Inflammatory macrophage treated with lipopolysaccharide for 4 hours (primary cell): ENCODE results near the gene PGLYRP2.

Experiments
- DNase-seq: peaks from one replicate; pipeline ENCODE4 v3.0.0-alpha.2; 2020

PGLYRP2 gene

DNA sequence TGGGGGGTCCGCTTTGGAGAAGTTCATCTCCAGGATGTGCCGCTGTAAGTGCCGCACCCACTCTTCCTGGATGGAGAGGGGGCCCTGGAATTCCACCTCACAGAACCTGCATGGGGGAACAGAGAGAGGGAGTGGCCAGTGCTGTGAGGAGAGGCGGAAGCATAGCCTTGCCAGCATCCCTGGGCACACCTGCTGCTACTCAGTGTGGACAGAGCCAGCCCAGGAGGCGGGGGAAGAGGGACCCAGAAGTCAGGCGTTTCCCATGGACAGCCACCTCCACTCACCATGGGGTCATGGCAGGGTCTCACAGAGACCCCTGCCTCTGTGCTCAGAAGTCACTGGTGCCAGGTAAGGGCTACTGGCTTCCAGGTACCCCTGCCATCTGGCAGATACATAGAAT lies 56.2 kb downstream of the PGLYRP2 start:
- no peak for DNase-seq

- DNase-seq = no peak
Observed at GRCh38 chr19:15422296-15423075, 56.8 kb downstream of the PGLYRP2 start.

DNA sequence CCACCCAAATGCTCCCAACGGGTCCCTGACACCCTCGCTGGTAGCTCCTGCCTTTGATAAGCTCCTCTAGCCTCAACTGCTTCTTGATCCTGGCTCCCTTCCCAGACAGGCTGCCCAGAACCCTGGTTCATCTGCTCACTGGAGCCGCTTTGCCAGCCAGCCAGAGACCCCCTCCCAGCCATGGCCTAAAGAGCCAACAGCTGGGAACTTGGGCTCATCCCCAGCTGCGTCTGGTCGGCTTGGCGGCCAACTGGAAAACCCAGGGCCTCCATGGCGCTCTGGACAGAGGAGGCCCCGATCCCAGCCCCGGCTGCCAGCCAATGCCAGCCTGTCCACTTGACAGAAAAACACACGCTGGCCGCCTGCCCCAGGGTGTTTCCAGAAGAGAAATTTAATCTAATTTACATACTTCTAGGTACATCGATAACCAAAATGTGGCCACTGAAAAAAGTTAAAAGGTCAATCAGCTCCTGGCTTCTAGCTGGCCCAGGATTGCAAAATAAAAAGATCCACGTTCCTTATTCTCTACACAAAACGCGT lies 57.5 kb downstream of the PGLYRP2 start:
- no peak for DNase-seq

- no peak for DNase-seq
Observed at GRCh38 chr19:15421136-15421695, 58.1 kb downstream of the PGLYRP2 start.

DNA sequence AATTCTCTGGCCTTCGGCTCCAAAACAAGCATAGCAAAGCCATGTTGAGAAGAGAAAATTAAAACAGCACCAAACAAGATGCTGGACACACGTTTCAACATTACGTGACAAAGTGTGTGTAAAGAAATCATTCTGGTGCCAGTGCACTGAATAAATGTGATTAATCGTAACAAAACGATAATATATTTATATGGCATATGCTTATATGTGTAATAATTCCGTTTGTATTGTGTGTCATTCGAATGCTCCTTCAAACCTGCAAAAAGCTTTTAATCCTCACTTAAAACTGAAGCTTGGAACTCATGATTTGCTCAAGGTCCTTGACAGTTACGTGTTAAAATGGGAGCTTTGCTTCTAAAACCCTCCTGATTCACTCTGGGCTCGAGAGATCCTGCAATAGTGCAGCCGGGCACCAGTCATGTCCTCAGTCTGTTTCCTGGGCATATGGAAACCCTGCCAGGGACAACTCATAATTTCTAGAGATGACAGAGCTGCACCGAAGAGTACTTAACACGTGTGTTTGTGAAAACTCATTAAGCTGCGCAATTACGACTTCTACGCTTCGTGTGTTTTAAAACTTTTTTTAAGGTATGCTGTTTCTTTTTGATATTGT lies 59.8 kb downstream of the PGLYRP2 start:
- no peak for DNase-seq
